ENCODE results near the gene CNTD1. TPM values are rescaled to one million over a fixed set of nuclear protein-coding genes. Genes with fewer than 3 reads are reported as not detected.
"Not testable (repeated sequence)": the region's sequence is repeated elsewhere in the genome, so short reads cannot be mapped to it uniquely, and the experiment has no call there.

Gene CNTD1
- total RNA-seq, 1 donor from 2014 or later = not detected

GRCh38 chr17:42833767-42834422 lies 35.2 kb downstream of the CNTD1 start:
- DNase-seq (no peak), ATAC-seq (ENCODE audit: poor library complexity) (no peak)
- intact Hi-C loops (cut with DNase I) = no loop called here

DNA sequence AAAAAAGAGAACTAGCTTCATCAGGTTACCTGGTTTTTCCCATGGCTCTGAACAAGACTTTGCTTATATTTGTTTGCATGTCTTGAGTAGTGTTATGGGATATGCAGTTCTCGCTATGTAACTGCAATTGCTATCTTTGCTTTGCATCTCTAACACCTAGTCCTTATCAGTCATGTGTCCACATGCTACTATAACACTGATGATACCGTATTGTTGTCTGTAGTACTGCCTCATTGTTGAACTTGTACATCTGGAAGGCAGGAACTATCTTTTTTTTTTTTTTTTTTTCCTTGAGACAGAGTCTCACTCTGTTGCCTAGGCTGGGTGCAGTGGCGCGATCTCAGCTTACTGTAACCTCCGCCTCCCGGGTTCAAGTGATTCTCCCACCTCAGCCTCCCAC lies 37.1 kb downstream of the CNTD1 start:
- DNase-seq = no peak
- no peak for ATAC-seq (ENCODE audit: poor library complexity)
- intact Hi-C loops (cut with DNase I) = no loop called here

DNA sequence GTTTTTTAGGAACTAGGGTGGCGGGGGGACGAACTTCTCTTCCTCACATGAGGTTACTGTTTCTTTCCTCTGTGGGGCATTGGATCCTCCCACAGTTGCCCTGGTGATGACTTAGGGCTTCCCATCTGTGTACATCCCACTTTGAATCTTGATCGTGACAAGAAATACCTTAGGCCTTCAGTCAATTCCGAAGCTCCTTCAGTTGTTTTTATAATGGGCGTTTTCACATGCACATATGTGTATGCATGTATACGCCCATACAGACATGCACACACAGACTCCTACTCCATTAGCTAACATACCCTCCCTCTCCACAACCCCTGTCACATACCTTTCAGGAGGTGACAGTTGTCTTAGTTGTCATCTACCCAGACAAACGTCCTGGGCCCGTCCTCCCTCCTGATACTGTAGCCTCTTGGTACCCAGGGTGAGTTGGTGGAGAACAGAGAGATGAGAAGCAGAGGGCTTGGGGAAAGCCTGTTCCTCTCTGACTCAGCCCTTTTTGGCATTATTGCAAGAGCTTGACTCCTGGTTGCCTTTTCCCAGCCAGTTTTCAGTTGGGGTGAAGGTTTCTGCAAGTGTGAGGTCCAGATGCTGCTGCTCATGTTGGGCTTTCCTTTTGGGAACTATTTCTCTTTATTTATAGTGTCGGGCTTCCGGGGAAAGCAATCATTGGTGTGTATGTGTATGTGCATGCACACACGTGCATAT lies 43.5 kb downstream of the CNTD1 start:
- intact Hi-C loops (cut with DNase I) = loop anchor here (2.0 kb wide), 2 partner anchors 89 to 97 kb away; no protein-coding TSS in a partner anchor
- no peak for ATAC-seq (ENCODE audit: poor library complexity)
- DNase-seq = no peak

DNA sequence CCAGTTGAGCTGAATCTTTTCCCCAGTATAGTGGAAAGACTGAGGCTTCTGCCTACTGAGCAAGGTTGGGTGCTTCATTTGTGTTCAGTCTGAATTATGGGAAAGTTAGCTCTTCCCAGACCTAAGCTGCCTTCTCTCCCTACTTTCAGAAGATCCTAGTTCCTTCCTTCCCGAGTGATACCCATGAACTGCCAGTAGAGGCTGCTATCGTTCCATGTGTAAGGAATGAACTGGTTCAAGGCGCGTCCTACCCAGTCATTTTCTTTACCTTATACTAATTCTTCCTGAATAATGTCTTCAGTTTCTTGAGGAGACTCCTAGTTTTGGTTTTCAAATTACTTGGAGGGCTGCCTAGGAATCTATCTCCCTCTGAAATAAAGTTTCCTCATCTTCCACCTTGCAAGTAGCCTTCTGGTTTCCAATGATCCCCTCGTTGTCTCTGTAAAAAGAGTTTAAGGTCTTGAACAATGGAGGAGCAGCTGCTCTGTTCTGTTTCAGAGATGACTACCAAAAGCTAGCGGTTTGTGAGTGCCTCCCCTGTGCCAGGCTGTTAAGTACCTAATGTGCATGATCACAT lies 44.8 kb downstream of the CNTD1 start:
- DNase-seq = no peak
- ATAC-seq (ENCODE audit: poor library complexity) = peak; percentile 85
- intact Hi-C loops (cut with DNase I) = loop anchor here (2.0 kb wide), 2 partner anchors 87 to 95 kb away; no protein-coding TSS in a partner anchor

DNA sequence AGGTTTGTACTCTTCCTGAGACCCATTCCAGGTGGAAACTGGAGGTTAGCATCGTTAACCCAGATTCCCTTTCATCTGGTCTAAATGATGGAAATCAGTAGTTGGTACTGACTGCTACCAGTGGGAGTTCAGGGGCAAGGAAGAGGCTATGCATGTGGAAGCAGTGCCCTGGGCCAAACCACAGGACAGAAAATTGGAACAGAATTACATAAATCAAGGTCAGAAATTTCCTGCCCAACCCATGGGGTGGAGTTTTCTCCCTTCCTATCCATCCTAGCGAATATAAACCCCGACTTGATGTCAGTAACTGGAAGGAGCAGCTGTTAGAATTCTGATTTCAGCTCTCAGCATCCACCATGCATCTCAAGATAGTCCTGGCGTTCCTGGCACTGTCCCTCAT lies 45.6 kb downstream of the CNTD1 start, which contains the start of gene AOC2:
AOC2 (plus strand) TSS at position 310 of the 400 bp plus-strand sequence; CDS start at position 357, 47 bp downstream.
- intact Hi-C loops (cut with DNase I) = no loop called here
- no peak for ATAC-seq (ENCODE audit: poor library complexity)
- DNase-seq = no peak

- no peak for ATAC-seq (ENCODE audit: poor library complexity)
- intact Hi-C loops (cut with DNase I) = no loop called here
- no peak for DNase-seq
Observed at GRCh38 chr17:42844761-42845555, 46.3 kb downstream of the CNTD1 start.

GRCh38 chr17:42845556-42845917 lies 46.9 kb downstream of the CNTD1 start:
- intact Hi-C loops (cut with DNase I) = no loop called here
- DNase-seq (no peak), ATAC-seq (ENCODE audit: poor library complexity) (no peak)

GRCh38 chr17:42845918-42846593 lies 47.4 kb downstream of the CNTD1 start:
- no peak for ATAC-seq (ENCODE audit: poor library complexity)

GRCh38 chr17:42846594-42847280 lies 48.1 kb downstream of the CNTD1 start:
- ATAC-seq (ENCODE audit: poor library complexity) (peak; percentile 29), DNase-seq (no peak)
- intact Hi-C loops (cut with DNase I) = no loop called here

More at GRCh38 chr17:42845918-42846593, 47.4 kb downstream of the CNTD1 start:
- intact Hi-C loops (cut with DNase I) = no loop called here
- DNase-seq = no peak

- DNase-seq (no peak), ATAC-seq (ENCODE audit: poor library complexity) (no peak)
- intact Hi-C loops (cut with DNase I) = no loop called here
Observed at GRCh38 chr17:42848093-42848492, 49.4 kb downstream of the CNTD1 start.

DNA sequence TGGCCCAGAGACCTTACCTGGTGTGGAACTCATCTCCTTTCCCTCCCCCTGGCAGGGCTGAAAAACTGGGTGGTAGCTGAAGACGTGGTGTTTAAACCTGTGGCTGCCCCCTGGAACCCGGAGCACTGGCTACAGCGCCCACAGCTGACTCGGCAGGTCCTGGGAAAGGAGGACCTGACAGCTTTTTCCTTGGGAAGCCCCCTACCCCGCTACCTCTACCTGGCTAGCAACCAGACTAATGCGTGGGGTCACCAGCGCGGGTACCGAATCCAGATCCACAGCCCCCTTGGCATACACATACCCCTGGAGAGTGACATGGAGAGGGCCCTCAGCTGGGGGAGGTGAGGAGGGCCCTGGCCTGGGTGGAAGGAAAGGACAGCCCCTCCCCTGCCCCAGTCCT lies 50.4 kb downstream of the CNTD1 start:
- intact Hi-C loops (cut with DNase I) = no loop called here
- no peak for DNase-seq
- no peak for ATAC-seq (ENCODE audit: poor library complexity)

GRCh38 chr17:42849451-42850181 lies 51.0 kb downstream of the CNTD1 start:
- DNase-seq (no peak), ATAC-seq (ENCODE audit: poor library complexity) (peak; percentile 25)
- intact Hi-C loops (cut with DNase I) = no loop called here

GRCh38 chr17:42850954-42851353 lies 52.3 kb downstream of the CNTD1 start, which contains the start of gene AOC3:
Gene AOC3, plus strand, starts transcription at chr17:42851199. Its CDS starts 145 bp downstream, at chr17:42851344.
- peak; percentile 36 for ATAC-seq (ENCODE audit: poor library complexity)
- intact Hi-C loops (cut with DNase I) = no loop called here
- DNase-seq = peak; percentile 68

GRCh38 chr17:42851371-42852240 lies 52.9 kb downstream of the CNTD1 start:
- DNase-seq; ATAC-seq (ENCODE audit: poor library complexity); intact Hi-C loops (cut with DNase I): not testable (repeated sequence)

DNA sequence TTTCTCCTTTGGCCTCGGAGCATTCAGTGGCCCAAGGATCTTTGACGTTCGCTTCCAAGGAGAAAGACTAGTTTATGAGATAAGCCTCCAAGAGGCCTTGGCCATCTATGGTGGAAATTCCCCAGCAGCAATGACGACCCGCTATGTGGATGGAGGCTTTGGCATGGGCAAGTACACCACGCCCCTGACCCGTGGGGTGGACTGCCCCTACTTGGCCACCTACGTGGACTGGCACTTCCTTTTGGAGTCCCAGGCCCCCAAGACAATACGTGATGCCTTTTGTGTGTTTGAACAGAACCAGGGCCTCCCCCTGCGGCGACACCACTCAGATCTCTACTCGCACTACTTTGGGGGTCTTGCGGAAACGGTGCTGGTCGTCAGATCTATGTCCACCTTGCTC lies 53.7 kb downstream of the CNTD1 start:
- DNase-seq (no peak), ATAC-seq (ENCODE audit: poor library complexity) (no peak)

GRCh38 chr17:42853004-42853403 lies 54.3 kb downstream of the CNTD1 start:
- DNase-seq (no peak), ATAC-seq (ENCODE audit: poor library complexity) (no peak)
- intact Hi-C loops (cut with DNase I) = no loop called here

More for the DNA sequence above, 53.7 kb downstream of the CNTD1 start:
- intact Hi-C loops (cut with DNase I) = no loop called here
